ENCODE measurements around the gene TMEM233.

Gene TMEM233

DNA sequence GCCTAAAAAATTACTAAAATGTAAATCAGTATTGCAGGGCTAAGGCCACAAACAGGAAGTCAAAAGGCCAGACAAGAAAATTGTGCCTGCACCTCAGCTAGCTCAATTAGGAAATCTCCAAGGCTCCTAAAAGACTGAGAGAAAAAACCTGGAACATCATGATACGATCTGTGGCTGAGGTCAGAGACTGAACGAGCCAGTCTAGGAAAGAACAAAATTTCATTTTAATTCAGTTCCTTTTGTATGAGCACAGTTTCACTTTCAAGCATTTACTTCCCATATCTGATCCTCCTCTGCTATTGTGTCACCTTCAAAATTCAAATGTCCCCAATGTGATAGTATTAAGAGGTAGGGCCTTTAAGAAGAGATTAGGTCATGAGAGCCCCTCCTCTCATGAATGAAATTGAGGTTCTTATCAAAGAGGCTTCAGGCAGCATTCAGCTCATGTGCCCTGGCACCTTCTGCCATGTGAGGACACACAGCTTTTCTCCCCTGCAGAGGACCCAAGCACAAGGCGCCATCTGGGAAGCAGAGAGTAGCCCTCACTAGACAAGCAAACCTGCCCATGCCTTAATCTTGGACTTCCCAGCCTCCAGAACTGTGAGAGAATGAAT is 89.2 kb downstream of the TMEM233 start:
- no peak for DNase-seq (ENCODE audit: low spot score)
- TF ChIP-seq, protein P1, sequence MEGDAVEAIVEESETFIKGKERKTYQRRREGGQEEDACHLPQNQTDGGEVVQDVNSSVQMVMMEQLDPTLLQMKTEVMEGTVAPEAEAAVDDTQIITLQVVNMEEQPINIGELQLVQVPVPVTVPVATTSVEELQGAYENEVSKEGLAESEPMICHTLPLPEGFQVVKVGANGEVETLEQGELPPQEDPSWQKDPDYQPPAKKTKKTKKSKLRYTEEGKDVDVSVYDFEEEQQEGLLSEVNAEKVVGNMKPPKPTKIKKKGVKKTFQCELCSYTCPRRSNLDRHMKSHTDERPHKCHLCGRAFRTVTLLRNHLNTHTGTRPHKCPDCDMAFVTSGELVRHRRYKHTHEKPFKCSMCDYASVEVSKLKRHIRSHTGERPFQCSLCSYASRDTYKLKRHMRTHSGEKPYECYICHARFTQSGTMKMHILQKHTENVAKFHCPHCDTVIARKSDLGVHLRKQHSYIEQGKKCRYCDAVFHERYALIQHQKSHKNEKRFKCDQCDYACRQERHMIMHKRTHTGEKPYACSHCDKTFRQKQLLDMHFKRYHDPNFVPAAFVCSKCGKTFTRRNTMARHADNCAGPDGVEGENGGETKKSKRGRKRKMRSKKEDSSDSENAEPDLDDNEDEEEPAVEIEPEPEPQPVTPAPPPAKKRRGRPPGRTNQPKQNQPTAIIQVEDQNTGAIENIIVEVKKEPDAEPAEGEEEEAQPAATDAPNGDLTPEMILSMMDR (IDR thresholded peaks at IDR 0.05; ENCODE audit: extremely low read depth, missing control alignments) = no peak

DNA sequence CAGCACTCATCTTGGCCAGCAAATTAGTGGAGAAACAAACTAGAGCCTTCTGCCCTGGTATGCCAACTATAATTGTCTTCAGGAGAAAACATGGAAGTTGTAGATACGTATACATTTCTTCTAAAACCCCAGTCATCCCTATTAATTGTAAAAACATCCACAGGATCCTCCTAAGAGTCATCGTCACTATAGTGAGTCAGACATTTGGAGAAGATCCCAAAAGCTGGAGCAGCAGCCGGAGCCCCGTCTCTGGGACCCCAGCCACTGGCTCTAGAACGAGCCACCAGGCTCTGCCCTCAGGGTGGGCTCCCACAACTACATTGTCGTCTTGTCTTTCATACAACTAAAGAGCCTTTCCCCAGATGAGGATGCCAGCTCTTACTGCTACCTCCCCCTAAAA is 89.8 kb downstream of the TMEM233 start:
- DNase-seq (ENCODE audit: low spot score) = no peak
- TF ChIP-seq, protein P1 (IDR thresholded peaks at IDR 0.05; ENCODE audit: extremely low read depth, missing control alignments) = no peak

DNA sequence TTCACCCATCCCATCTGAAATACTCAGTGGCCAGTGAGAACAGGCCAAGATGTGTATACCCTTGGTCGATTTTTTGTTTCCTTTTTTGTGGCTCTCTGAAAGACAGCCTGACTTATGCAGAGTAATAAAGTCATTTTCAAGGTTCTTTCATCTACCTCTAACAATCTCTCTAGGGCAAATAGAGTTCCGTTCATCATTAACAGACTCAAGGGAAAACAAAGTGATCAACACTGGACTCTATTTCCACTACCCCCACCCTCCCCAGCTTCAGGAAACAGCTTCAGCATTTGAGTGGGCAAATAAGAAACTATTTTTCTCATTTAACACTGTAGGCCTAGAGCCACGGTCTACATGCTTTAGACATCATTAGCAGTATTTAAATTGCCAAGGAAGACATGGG is 90.2 kb downstream of the TMEM233 start:
- TF ChIP-seq, protein P1 (IDR thresholded peaks at IDR 0.05; ENCODE audit: extremely low read depth, missing control alignments) = no peak
- no peak for DNase-seq (ENCODE audit: low spot score)

DNA sequence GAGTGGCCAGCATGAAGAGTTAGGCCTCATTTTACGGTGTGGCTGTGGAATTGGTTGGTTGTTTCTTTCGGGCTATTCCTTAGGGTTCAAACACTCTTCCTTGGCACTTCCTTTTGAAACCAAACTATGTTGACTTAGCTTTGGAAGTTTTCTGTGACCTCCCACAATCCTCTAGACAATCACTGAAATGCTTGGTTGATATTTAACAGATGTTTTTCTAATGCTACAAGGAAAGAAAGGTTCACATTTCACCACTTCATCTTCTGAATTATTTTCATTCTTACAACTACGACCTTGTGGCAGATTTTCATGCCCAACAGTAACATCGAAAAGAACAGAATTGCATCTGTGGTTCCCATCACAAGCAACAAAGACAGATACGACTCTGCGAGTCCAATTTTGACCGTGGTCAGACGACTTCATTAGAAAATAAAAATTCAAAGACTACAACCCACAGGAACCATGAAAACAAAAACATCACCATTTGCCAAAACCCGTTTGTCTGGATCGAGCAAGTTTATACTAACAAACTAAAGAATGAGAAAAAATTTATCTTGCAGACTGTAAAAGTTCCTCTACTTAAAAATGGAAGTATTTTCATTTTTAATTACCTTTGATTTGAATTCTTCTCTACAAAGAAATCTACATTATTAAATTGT is 91.3 kb downstream of the TMEM233 start:
- TF ChIP-seq, protein P1 (IDR thresholded peaks at IDR 0.05; ENCODE audit: extremely low read depth, missing control alignments) = no peak
- no peak for DNase-seq (ENCODE audit: low spot score)

DNA sequence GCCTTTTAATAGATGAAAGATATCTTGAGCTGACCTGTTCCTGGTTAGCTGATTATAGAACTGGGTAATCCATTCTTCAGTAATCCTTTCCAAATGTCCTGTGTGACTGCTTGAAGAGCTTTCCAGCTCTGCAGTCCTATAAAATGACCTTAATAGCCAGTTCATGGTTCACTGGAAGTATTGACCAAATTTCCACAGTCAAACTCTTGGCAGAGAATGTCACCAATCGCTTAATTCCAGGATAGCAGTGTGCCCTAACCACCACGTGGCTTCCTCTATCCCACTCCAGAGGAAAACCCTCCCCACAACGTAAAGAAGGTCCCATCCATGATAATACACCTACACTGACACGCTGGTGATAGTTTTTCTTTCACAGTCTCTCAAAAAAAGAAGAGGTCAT is 91.8 kb downstream of the TMEM233 start:
- TF ChIP-seq, protein P1 (IDR thresholded peaks at IDR 0.05; ENCODE audit: extremely low read depth, missing control alignments) = no peak
- no peak for DNase-seq (ENCODE audit: low spot score)

DNA sequence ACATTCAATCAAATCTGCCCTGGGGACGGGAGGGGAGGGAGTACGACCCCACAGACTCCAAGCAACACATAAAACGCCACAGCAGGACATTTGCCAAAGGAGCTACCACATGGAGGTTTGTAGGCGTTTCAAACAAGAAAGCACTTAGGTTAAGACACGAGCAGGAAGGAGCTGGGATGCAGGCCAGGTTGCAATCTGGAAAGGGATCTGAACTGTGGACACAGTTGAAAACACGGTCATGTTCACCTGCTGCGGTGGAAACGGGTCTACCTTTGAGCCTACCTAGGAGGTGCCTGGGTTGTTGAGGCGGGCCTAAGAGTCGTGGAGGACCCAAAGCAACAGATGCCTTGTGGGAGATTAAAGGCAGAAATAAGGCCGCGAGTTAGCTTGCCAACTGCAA is 92.8 kb downstream of the TMEM233 start:
- TF ChIP-seq, protein P1 (IDR thresholded peaks at IDR 0.05; ENCODE audit: extremely low read depth, missing control alignments) = no peak
- DNase-seq (ENCODE audit: low spot score) = no peak

DNA sequence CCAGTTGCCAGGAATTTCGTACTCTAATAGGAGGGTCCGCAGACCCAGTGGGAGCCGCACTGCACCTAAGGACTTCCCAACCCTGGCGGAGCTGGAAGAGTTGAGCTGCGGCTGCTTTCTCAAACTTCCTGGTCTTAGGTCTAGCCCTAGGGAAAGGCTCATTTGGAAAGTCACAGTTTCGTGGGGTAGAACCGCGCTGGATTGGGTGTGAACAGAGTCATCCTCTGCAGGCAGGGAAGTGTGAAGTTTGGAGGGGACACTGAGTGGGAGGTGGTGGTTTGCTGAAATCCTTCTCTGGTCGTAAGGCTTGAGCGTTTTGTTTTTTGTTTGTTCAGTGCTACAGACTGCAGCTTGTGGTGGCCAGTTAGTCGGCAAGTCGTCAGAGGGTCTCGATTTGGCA is 93.2 kb downstream of the TMEM233 start:
- DNase-seq (ENCODE audit: low spot score) = no peak
- TF ChIP-seq, protein P1 (IDR thresholded peaks at IDR 0.05; ENCODE audit: extremely low read depth, missing control alignments) = no peak

All from GM20000 (cell line).